IPS-18a (cell line): ENCODE measurements around the gene DENND6B.
A peak's percentile ranks its signal among the peaks of the same experiment; 100 is the strongest.

Experiments used
- H3K27ac ChIP-seq: one replicate; pipeline ENCODE4 v1.5.1; 2013; ENCODE audit warnings: low read length
- H3K27me3 ChIP-seq: one replicate; pipeline ENCODE4 v1.6.1; 2013; ENCODE audit warnings: mild to moderate bottlenecking, low read length; ENCODE audit not compliant: control insufficient read depth, insufficient read depth
- H3K36me3 ChIP-seq: one replicate; pipeline ENCODE4 v1.6.1; 2013; ENCODE audit warnings: low read depth, low read length; ENCODE audit not compliant: control insufficient read depth
- H3K4me1 ChIP-seq: one replicate; pipeline ENCODE4 v1.6.1; 2013; ENCODE audit warnings: low read depth, low read length; ENCODE audit not compliant: control insufficient read depth
- H3K4me3 ChIP-seq: one replicate; pipeline ENCODE4 v1.5.1; 2013; ENCODE audit warnings: low read length
- H3K9ac ChIP-seq: one replicate; pipeline ENCODE4 v1.6.1; 2013; ENCODE audit warnings: mild to moderate bottlenecking, low read length, moderate library complexity
- H3K9me3 ChIP-seq: one replicate; pipeline ENCODE4 v1.6.1; 2013; ENCODE audit warnings: low read depth, low read length; ENCODE audit not compliant: control insufficient read depth

DENND6B gene

GRCh38 chr22:50305923-50306566 lies 20.8 kb downstream of the DENND6B start:
- Histone ChIP-seq H3K9ac (no peak overlapping the region), H3K27me3 (peaks cover 3% of the 10 kb centered on the region), H3K4me3 (peak overlapping the region; percentile 49), H3K9me3 (no peaks in the 10 kb centered on the region), H3K36me3 (no peaks in the 10 kb centered on the region), H3K27ac (no peak overlapping the region), H3K4me1 (peaks cover 20% of the 10 kb centered on the region)

GRCh38 chr22:50305393-50305922 lies 21.4 kb downstream of the DENND6B start:
- Histone ChIP-seq H3K4me3 (no peak overlapping the region), H3K36me3 (no peaks in the 10 kb centered on the region), H3K4me1 (peaks cover 20% of the 10 kb centered on the region), H3K9ac (no peak overlapping the region), H3K27ac (no peak overlapping the region), H3K9me3 (no peaks in the 10 kb centered on the region), H3K27me3 (peaks cover 3% of the 10 kb centered on the region)

- Histone ChIP-seq H3K27ac (no peak overlapping the region), H3K4me1 (peaks cover 20% of the 10 kb centered on the region), H3K4me3 (no peak overlapping the region), H3K27me3 (peaks cover 3% of the 10 kb centered on the region), H3K9ac (no peak overlapping the region), H3K9me3 (no peaks in the 10 kb centered on the region), H3K36me3 (no peaks in the 10 kb centered on the region)
Observed at GRCh38 chr22:50304528-50305392, 22.1 kb downstream of the DENND6B start.

- Histone ChIP-seq H3K27me3 (peaks cover 3% of the 10 kb centered on the region), H3K36me3 (no peaks in the 10 kb centered on the region), H3K9me3 (no peaks in the 10 kb centered on the region), H3K9ac (no peak overlapping the region), H3K27ac (no peak overlapping the region), H3K4me1 (peaks cover 19% of the 10 kb centered on the region), H3K4me3 (no peak overlapping the region)
Observed at GRCh38 chr22:50303848-50304527, 22.8 kb downstream of the DENND6B start.

GRCh38 chr22:50303515-50303847 lies 23.3 kb downstream of the DENND6B start:
- Histone ChIP-seq H3K36me3 (no peaks in the 10 kb centered on the region), H3K4me3 (no peak overlapping the region), H3K27ac (no peak overlapping the region), H3K27me3 (peaks cover 3% of the 10 kb centered on the region), H3K9me3 (no peaks in the 10 kb centered on the region), H3K4me1 (peaks cover 14% of the 10 kb centered on the region), H3K9ac (no peak overlapping the region)

GRCh38 chr22:50302564-50302963 lies 24.2 kb downstream of the DENND6B start:
- Histone ChIP-seq H3K36me3 (no peaks in the 10 kb centered on the region), H3K27me3 (peaks cover 3% of the 10 kb centered on the region), H3K4me3 (no peak overlapping the region), H3K9ac (no peak overlapping the region), H3K9me3 (no peaks in the 10 kb centered on the region), H3K4me1 (peaks cover 12% of the 10 kb centered on the region), H3K27ac (no peak overlapping the region)

GRCh38 chr22:50302041-50302541 lies 24.7 kb downstream of the DENND6B start:
- Histone ChIP-seq H3K27ac (no peak overlapping the region), H3K9ac (no peak overlapping the region), H3K4me3 (no peak overlapping the region), H3K9me3 (no peaks in the 10 kb centered on the region), H3K27me3 (peaks cover 3% of the 10 kb centered on the region), H3K36me3 (no peaks in the 10 kb centered on the region), H3K4me1 (peaks cover 12% of the 10 kb centered on the region)

GRCh38 chr22:50301581-50301991 lies 25.2 kb downstream of the DENND6B start:
- no peak overlapping the region for H3K27ac ChIP-seq
- H3K27me3 ChIP-seq: peaks cover 3% of the 10 kb centered on the region
- no peaks in the 10 kb centered on the region for H3K36me3 ChIP-seq
- no peak overlapping the region for H3K9ac ChIP-seq
- no peak overlapping the region for H3K4me3 ChIP-seq
- H3K4me1 ChIP-seq: peaks cover 12% of the 10 kb centered on the region
- no peaks in the 10 kb centered on the region for H3K9me3 ChIP-seq

- no peaks in the 10 kb centered on the region for H3K36me3 ChIP-seq
- H3K4me3 ChIP-seq: no peak overlapping the region
- H3K4me1 ChIP-seq: peaks cover 6% of the 10 kb centered on the region
- no peak overlapping the region for H3K27ac ChIP-seq
- H3K9me3 ChIP-seq: no peaks in the 10 kb centered on the region
- H3K9ac ChIP-seq: no peak overlapping the region
- H3K27me3 ChIP-seq: no peaks in the 10 kb centered on the region
Observed at GRCh38 chr22:50300620-50301257, 26.1 kb downstream of the DENND6B start.

- Histone ChIP-seq H3K4me3 (peak overlapping the region; percentile 37), H3K27ac (no peak overlapping the region), H3K36me3 (no peaks in the 10 kb centered on the region), H3K9me3 (no peaks in the 10 kb centered on the region), H3K4me1 (peaks cover 6% of the 10 kb centered on the region), H3K9ac (no peak overlapping the region), H3K27me3 (no peaks in the 10 kb centered on the region)
Observed at GRCh38 chr22:50299785-50300619, 26.8 kb downstream of the DENND6B start.
